ENCODE results near the gene SACM1L. TPM values are rescaled to one million over a fixed set of nuclear protein-coding genes. Genes with fewer than 3 reads are reported as not detected.
A peak's percentile ranks its signal among the peaks of the same experiment; 100 is the strongest.

SACM1L gene
- total RNA-seq, 1 experiment from 2014 or later = 79.6 TPM

DNA sequence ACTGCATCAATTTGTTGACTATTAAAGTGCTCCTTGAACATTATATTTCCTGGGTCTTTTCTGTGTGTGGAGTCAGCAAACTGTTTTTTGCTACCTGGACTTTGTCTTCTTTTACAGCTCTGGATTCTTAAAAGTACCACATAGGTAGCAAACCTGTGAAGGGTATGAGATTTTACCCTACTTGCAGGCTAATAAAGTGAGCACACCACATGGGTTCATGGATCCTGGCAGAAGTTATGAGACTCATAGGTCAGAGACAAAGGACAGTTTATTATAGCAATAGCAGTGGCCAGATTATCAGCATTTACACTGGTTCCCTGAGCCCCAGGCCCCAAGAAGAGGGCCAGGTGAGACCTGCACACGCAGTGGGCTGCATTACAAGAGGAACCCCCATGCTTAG lies 8.0 kb upstream of the SACM1L start (continued):
- TF ChIP-seq NFATC4 (CRISPR knock-in tag; IDR thresholded peaks at IDR 0.05) (no peak), MLX (CRISPR knock-in tag; IDR thresholded peaks at IDR 0.05) (no peak), CBFB (CRISPR knock-in tag; IDR thresholded peaks at IDR 0.05; ENCODE audit: low read depth) (no peak), ETV6 (CRISPR knock-in tag; IDR thresholded peaks at IDR 0.05) (no peak), KAT7 (CRISPR knock-in tag; IDR thresholded peaks at IDR 0.05; ENCODE audit: borderline replicate concordance) (no peak), CREB1 (CRISPR knock-in tag; IDR thresholded peaks at IDR 0.05) (no peak), FOXP1 (CRISPR knock-in tag; IDR thresholded peaks at IDR 0.05; ENCODE audit: borderline replicate concordance) (no peak), TEAD4 (CRISPR knock-in tag; IDR thresholded peaks at IDR 0.05) (no peak), STAT6 (CRISPR knock-in tag; conservative IDR thresholded peaks at IDR 0.05; ENCODE audit: low read depth) (no peak)

DNA sequence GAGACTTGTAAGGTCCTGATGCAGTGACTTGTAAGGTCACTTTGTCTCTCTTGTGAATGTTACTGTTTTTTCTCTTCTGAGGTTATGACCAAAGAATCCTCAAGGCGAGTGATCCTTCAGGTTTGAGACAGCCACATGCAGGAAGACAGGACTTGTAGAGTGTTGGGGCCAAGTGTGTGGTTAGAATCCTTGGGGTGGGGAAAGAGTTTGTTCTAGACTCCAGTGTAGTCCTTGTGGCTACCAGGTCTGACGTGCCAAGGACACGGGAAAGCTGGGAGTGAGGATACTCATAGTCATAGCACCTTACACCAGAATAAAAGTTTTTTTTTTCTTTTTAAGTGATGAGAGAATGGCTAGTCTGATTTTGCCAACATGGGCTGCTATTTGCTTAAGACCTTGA lies 7.3 kb upstream of the SACM1L start:
- Mint-ChIP-seq H3K9me3 (peaks cover 21% of the 10 kb centered on the region), H3K4me3 (no peak overlapping the region), H3K4me1 (peaks cover 57% of the 10 kb centered on the region), H3K36me3 (peaks cover 41% of the 10 kb centered on the region), H3K27ac (peak overlapping the region; percentile 70), H3K27me3 (ENCODE audit: low read depth) (no peaks in the 10 kb centered on the region)
- ChIA-PET CTCF (no interaction called here), POLR2A (no interaction called here)
- no peak for DNase-seq (ENCODE audit: low spot score)
- no peak for TF ChIP-seq ZNF423 (CRISPR knock-in tag; IDR thresholded peaks at IDR 0.05)
- no peak for TF ChIP-seq CBFB (CRISPR knock-in tag; IDR thresholded peaks at IDR 0.05; ENCODE audit: low read depth)
- TF ChIP-seq, protein P1, sequence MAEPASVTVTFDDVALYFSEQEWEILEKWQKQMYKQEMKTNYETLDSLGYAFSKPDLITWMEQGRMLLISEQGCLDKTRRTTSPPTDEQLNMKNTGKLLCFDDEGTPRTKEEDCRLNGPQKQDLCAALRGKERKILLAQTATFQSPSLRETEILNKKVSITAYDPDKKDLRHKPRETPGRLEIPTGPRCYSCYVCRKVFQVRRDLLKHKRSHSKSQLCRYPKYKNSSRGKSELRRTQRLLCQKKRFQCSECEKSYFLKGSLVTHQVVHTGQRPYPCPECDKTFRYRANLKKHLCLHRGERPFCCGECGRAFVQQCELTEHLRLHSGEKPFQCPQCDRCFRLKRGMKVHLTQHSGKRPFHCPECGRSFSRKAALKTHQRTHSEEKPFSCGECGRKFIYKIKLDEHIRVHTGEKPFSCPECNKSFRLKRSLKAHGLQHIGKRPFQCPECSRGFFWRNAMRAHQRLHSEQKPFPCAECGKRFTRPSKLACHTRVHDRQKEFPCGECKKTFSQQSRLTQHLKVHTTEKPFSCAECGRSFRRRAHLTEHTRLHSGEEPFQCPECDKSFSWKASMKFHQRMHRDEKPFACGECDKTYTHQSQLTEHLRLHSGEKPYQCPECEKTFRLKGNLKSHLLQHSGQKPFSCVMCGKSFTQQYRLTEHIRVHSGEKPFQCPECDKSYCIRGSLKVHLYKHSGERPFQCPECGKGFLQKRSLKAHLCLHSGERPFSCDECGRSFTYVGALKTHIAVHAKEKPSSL (CRISPR knock-in tag; conservative IDR thresholded peaks at IDR 0.05) = no peak
- TF ChIP-seq GABPB1 (CRISPR knock-in tag; IDR thresholded peaks at IDR 0.05) = no peak
- no peak for TF ChIP-seq JUN (CRISPR knock-in tag; IDR thresholded peaks at IDR 0.05)
- TF ChIP-seq ZNF121 (CRISPR knock-in tag; IDR thresholded peaks at IDR 0.05) = no peak
- TF ChIP-seq ZNF396 (CRISPR knock-in tag; IDR thresholded peaks at IDR 0.05; ENCODE audit: borderline replicate concordance) = no peak
- no peak for TF ChIP-seq NR2C2 (CRISPR knock-in tag; IDR thresholded peaks at IDR 0.05)
- TF ChIP-seq TCF7 (CRISPR knock-in tag; IDR thresholded peaks at IDR 0.05; ENCODE audit: low read depth) = no peak
- no peak for TF ChIP-seq NFATC4 (CRISPR knock-in tag; IDR thresholded peaks at IDR 0.05)
- TF ChIP-seq CREM (CRISPR knock-in tag; IDR thresholded peaks at IDR 0.05) = no peak
- ATAC-seq = no peak

DNA sequence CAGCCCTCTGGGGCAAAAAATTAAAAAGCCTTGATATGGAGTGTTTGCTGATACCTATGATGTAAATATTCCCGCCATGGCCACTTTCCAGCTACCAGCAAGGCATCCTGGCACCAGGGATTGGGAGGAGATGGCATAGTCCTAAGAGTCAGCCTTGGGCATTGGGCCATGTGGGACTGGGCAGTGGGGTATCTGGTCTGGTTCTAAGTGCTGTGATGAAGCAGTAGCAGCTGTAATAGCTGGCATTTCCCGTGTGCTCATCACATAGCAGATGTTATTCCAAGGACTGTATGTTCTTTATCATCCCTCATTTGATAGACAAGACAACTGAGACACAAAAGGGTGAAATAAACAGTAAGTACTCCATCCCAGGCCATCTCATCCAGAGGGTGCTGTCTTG lies 6.9 kb upstream of the SACM1L start:
- Mint-ChIP-seq H3K4me1 (peaks cover 55% of the 10 kb centered on the region), H3K27ac (no peak overlapping the region), H3K27me3 (ENCODE audit: low read depth) (no peaks in the 10 kb centered on the region), H3K36me3 (peaks cover 41% of the 10 kb centered on the region), H3K4me3 (no peak overlapping the region), H3K9me3 (peaks cover 21% of the 10 kb centered on the region)
- DNase-seq (ENCODE audit: low spot score) (no peak), ATAC-seq (no peak)
- POLR2A ChIA-PET = no interaction called here
- CTCF ChIA-PET = no interaction called here
- TF ChIP-seq, protein P2, sequence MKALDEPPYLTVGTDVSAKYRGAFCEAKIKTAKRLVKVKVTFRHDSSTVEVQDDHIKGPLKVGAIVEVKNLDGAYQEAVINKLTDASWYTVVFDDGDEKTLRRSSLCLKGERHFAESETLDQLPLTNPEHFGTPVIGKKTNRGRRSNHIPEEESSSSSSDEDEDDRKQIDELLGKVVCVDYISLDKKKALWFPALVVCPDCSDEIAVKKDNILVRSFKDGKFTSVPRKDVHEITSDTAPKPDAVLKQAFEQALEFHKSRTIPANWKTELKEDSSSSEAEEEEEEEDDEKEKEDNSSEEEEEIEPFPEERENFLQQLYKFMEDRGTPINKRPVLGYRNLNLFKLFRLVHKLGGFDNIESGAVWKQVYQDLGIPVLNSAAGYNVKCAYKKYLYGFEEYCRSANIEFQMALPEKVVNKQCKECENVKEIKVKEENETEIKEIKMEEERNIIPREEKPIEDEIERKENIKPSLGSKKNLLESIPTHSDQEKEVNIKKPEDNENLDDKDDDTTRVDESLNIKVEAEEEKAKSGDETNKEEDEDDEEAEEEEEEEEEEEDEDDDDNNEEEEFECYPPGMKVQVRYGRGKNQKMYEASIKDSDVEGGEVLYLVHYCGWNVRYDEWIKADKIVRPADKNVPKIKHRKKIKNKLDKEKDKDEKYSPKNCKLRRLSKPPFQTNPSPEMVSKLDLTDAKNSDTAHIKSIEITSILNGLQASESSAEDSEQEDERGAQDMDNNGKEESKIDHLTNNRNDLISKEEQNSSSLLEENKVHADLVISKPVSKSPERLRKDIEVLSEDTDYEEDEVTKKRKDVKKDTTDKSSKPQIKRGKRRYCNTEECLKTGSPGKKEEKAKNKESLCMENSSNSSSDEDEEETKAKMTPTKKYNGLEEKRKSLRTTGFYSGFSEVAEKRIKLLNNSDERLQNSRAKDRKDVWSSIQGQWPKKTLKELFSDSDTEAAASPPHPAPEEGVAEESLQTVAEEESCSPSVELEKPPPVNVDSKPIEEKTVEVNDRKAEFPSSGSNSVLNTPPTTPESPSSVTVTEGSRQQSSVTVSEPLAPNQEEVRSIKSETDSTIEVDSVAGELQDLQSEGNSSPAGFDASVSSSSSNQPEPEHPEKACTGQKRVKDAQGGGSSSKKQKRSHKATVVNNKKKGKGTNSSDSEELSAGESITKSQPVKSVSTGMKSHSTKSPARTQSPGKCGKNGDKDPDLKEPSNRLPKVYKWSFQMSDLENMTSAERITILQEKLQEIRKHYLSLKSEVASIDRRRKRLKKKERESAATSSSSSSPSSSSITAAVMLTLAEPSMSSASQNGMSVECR (CRISPR knock-in tag; IDR thresholded peaks at IDR 0.05; ENCODE audit: borderline replicate concordance) = no peak
- no peak for TF ChIP-seq FOXP1 (CRISPR knock-in tag; IDR thresholded peaks at IDR 0.05; ENCODE audit: borderline replicate concordance)
- no peak for TF ChIP-seq ZBTB43 (CRISPR knock-in tag; IDR thresholded peaks at IDR 0.05)
- no peak for TF ChIP-seq JUN (CRISPR knock-in tag; IDR thresholded peaks at IDR 0.05)
- TF ChIP-seq ATF1 (CRISPR knock-in tag; IDR thresholded peaks at IDR 0.05) = no peak
- TF ChIP-seq, protein P3, sequence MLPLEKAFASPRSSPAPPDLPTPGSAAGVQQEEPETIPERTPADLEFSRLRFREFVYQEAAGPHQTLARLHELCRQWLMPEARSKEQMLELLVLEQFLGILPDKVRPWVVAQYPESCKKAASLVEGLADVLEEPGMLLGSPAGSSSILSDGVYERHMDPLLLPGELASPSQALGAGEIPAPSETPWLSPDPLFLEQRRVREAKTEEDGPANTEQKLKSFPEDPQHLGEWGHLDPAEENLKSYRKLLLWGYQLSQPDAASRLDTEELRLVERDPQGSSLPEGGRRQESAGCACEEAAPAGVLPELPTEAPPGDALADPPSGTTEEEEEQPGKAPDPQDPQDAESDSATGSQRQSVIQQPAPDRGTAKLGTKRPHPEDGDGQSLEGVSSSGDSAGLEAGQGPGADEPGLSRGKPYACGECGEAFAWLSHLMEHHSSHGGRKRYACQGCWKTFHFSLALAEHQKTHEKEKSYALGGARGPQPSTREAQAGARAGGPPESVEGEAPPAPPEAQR (CRISPR knock-in tag; IDR thresholded peaks at IDR 0.05) = no peak
- no peak for TF ChIP-seq SOX15 (CRISPR knock-in tag; IDR thresholded peaks at IDR 0.05)
